ENCODE measurements around the gene CCDC102A.

Gene CCDC102A

DNA sequence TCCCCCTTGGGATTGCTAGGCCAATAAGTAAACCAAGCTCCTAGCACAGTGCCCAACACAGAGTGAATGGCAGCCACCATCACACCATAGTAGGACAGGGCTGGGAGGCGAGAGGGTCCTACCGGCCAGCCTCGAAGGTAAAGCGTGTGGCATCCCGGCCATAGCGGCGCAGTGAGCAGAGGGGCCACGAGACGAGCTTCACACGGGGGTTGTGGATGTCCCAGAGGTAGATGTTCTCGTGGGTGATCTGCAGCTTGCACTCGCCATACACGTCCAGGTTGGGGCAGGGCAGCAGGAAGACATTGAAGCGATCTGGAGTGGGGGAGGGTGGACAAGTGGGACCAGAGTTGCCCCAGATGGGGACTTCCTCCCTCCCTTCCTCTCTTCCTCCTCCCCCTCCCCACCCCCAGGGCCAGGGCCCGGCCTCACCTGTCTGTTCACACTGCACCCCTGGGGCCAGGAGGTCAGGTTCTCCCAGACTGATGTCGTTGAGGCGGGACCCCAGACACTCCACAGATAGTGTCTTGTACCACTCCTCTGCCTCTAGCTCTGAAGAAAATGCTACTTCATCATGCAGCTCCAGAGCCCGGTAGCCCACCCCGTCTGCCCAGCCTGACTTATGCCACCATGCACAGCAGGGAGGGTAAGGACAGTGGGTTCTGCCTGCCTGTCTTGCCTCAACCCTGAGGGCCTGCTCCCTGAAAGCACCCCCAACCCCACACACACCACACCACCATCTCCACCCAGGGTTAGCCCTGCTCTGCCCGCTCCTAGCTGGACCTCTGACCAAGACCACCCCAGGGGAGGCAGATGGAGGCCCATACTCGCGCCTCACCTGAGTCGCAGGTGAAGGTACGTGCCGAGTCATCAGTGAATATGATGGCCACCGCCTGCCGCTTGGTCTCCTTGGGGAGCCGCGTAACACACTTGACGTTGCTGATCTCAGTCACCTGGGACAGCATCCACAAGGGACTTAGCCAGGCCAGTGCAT lies 61.4 kb downstream of the CCDC102A start:
- peaks cover 0 to 51% (median 40%) of the 10 kb centered on the region in 5 donors for H3K36me3 ChIP-seq (ENCODE audit: control insufficient read depth in 5 of 5, insufficient read depth in 5 of 5, low read length in 5 of 5)
- H3K9ac ChIP-seq (ENCODE audit: low read length in 5 of 5) = no peak overlapping the region
- peaks cover 5 to 71% (median 43%) of the 10 kb centered on the region in 5 donors for H3K4me1 ChIP-seq (ENCODE audit: control insufficient read depth in 5 of 5, insufficient read depth in 5 of 5, low read length in 5 of 5)
- no peak overlapping the region for H3K4me3 ChIP-seq (ENCODE audit: low read depth in 1 of 5, low read length in 5 of 5)
- peaks cover 0 to 13% (median 9%) of the 10 kb centered on the region in 5 donors for H3K27me3 ChIP-seq (ENCODE audit: control insufficient read depth in 5 of 5, insufficient read depth in 4 of 5, low read length in 5 of 5)
- H3K9me3 ChIP-seq (ENCODE audit: control insufficient read depth in 5 of 5, low read length in 5 of 5) = no peaks in the 10 kb centered on the region
- no peak overlapping the region for H3K27ac ChIP-seq (ENCODE audit: low read depth, low read length)

DNA sequence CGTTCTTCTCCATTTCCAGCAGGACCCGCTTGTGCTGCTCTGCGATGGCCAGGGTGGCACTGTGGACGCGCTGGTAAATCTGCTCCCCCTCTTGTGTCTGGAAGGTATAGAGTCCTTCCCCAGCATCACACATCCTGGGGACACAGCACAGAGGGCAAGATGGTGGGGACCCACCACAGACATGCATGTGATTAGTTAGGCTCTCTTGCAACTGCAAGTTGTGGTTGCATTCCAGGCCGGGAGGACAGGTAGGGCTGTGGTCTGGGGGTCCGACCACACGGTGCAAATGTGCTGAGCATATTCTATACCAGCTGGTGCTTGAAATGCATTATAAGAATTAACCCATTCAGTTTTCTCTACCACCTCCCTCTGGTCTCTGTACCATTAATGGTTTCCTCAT lies 62.5 kb downstream of the CCDC102A start:
- Histone ChIP-seq H3K4me1 (ENCODE audit: control insufficient read depth in 5 of 5, insufficient read depth in 5 of 5, low read length in 5 of 5) (peaks cover 2 to 61% (median 32%) of the 10 kb centered on the region in 5 donors), H3K27ac (ENCODE audit: low read depth, low read length) (no peak overlapping the region), H3K27me3 (ENCODE audit: control insufficient read depth in 5 of 5, insufficient read depth in 4 of 5, low read length in 5 of 5) (peaks cover 0 to 4% (median 0%) of the 10 kb centered on the region in 5 donors), H3K36me3 (ENCODE audit: control insufficient read depth in 5 of 5, insufficient read depth in 5 of 5, low read length in 5 of 5) (peaks cover 0 to 62% (median 51%) of the 10 kb centered on the region in 5 donors), H3K9ac (ENCODE audit: low read length in 5 of 5) (no peak overlapping the region), H3K9me3 (ENCODE audit: control insufficient read depth in 5 of 5, low read length in 5 of 5) (no peaks in the 10 kb centered on the region), H3K4me3 (ENCODE audit: low read depth in 1 of 5, low read length in 5 of 5) (no peak overlapping the region)

DNA sequence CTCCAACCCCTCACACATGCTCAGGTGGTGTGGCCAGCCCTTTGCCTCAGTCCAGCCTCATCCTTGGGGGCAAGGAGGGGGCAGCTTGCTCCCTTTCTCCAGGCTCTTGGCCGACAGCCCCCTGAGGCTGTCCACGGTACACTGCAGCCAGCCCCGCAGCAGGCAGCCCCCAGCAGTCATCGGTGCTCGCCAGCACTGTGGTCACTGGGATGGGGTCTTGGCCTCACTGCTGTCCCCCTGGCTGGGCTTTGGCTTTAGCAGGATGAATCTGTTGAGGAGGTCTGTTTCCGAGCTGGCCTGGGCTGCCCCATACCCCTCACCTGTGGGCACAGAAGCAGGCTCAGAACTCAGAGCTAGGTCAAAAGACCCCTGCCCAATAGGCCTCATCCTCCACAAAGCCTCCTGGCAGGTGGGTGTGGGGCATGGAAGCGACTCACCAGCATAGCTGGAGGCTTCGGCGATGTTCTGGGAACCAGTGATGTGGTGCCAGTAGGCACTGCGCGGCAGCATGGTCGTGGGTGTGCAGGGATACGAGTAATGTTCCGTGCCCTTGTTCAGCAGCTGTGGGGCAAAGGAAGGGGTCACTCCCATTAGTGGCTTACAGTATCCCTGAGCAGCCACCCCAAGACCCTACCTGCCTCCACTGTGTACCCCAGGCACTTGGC lies 63.1 kb downstream of the CCDC102A start:
- H3K27me3 ChIP-seq (ENCODE audit: control insufficient read depth in 5 of 5, insufficient read depth in 4 of 5, low read length in 5 of 5) = no peaks in the 10 kb centered on the region
- no peak overlapping the region for H3K27ac ChIP-seq (ENCODE audit: low read depth, low read length)
- no peaks in the 10 kb centered on the region for H3K9me3 ChIP-seq (ENCODE audit: control insufficient read depth in 5 of 5, low read length in 5 of 5)
- peaks cover 2 to 55% (median 28%) of the 10 kb centered on the region in 5 donors for H3K4me1 ChIP-seq (ENCODE audit: control insufficient read depth in 5 of 5, insufficient read depth in 5 of 5, low read length in 5 of 5)
- H3K4me3 ChIP-seq (ENCODE audit: low read depth in 1 of 5, low read length in 5 of 5) = no peak overlapping the region
- H3K9ac ChIP-seq (ENCODE audit: low read length in 5 of 5) = no peak overlapping the region
- peaks cover 3 to 66% (median 57%) of the 10 kb centered on the region in 5 donors for H3K36me3 ChIP-seq (ENCODE audit: control insufficient read depth in 5 of 5, insufficient read depth in 5 of 5, low read length in 5 of 5)

DNA sequence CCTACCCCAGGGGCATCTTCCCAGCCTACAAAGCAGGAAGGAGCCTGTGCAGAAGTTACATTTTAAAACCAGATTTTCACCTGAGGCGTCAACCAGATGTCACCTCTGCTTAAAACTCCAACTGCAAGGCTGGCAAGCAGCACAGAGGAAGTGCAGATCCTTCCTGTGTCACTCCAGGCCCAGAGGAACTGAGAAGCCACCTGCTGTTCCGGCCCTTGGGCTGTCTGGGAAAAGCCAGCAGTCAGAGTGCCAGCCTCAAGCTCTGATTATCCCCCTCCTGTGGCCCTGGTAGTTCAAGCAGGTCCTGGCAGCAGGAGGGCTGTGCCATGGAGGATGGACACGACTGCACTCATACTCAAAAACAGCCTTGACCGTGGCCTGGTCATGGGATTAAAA lies 63.7 kb downstream of the CCDC102A start:
- Histone ChIP-seq H3K27ac (ENCODE audit: low read depth, low read length) (no peak overlapping the region), H3K4me1 (ENCODE audit: control insufficient read depth in 5 of 5, insufficient read depth in 5 of 5, low read length in 5 of 5) (peaks cover 2 to 49% (median 28%) of the 10 kb centered on the region in 5 donors), H3K9ac (ENCODE audit: low read length in 5 of 5) (peak overlapping the region in 1 of 5 donors; percentile 22), H3K4me3 (ENCODE audit: low read depth in 1 of 5, low read length in 5 of 5) (no peak overlapping the region), H3K27me3 (ENCODE audit: control insufficient read depth in 5 of 5, insufficient read depth in 4 of 5, low read length in 5 of 5) (no peaks in the 10 kb centered on the region), H3K9me3 (ENCODE audit: control insufficient read depth in 5 of 5, low read length in 5 of 5) (no peaks in the 10 kb centered on the region), H3K36me3 (ENCODE audit: control insufficient read depth in 5 of 5, insufficient read depth in 5 of 5, low read length in 5 of 5) (peaks cover 5 to 72% (median 63%) of the 10 kb centered on the region in 5 donors)

DNA sequence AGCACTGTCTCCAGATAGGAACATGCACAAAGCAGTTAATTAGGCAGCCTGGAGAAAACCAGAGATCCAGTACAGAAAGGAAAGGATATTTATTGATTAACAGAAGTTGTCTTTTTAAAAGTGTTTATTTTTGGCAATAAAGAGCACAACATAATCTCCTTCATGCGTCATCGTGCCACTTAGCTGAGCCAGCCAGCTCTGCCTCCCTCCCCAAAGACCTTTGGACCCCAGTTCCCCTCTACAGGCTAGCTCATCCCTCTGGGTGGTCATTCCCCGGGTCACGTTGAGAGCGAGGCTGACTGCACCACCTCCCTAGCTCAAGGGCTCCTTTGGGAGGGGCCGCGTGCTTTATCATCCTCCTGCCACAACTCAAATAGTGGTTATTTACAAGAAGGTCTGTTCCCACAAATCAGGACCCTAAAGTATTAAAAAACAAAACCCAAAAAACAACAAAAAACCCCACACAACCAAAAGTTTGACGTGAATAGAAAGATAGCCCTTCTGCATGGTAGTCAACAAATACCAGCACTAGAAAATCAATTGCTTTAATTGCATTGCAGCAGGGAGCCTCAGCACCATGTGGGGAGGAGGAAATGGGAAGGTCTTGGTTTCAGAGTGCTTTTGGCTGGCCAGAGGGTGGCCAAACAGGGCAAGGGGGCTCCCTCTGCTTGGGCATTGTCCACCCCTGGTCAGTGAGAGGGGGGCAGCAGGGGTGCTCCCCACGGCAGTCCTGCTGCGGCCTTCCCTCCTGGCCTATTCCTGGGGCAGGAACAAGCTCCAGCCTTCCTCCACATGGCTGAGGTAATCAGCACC lies 64.3 kb downstream of the CCDC102A start:
- H3K36me3 ChIP-seq (ENCODE audit: control insufficient read depth in 5 of 5, insufficient read depth in 5 of 5, low read length in 5 of 5) = peaks cover 11 to 78% (median 69%) of the 10 kb centered on the region in 5 donors
- peaks cover 2 to 43% (median 28%) of the 10 kb centered on the region in 5 donors for H3K4me1 ChIP-seq (ENCODE audit: control insufficient read depth in 5 of 5, insufficient read depth in 5 of 5, low read length in 5 of 5)
- H3K4me3 ChIP-seq (ENCODE audit: low read depth in 1 of 5, low read length in 5 of 5) = no peak overlapping the region
- peak overlapping the region in 1 of 5 donors; percentile 22 for H3K9ac ChIP-seq (ENCODE audit: low read length in 5 of 5)
- H3K9me3 ChIP-seq (ENCODE audit: control insufficient read depth in 5 of 5, low read length in 5 of 5) = no peaks in the 10 kb centered on the region
- no peaks in the 10 kb centered on the region for H3K27me3 ChIP-seq (ENCODE audit: control insufficient read depth in 5 of 5, insufficient read depth in 4 of 5, low read length in 5 of 5)
- H3K27ac ChIP-seq (ENCODE audit: low read depth, low read length) = no peak overlapping the region

DNA sequence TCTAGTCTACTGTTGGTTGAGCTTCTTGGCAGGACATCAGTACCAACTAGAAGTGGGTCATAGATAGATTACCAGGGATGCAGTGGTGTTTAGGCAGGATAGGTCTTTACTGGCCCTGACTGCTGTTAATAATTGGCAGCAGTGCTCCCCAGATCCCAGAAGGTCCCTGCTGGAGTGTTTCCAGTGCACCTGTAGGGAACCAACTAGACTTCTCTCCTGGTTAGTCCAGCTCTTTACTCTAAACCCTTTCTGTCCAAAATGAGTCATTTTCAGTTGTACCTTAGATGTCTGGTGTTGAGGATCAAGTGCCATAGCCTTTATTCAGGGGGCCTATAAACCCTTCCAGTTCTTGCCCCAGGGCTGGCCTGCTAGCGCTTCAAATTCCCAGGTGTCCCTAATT lies 65.2 kb downstream of the CCDC102A start:
- Histone ChIP-seq H3K9me3 (ENCODE audit: control insufficient read depth in 5 of 5, low read length in 5 of 5) (no peaks in the 10 kb centered on the region), H3K4me1 (ENCODE audit: control insufficient read depth in 5 of 5, insufficient read depth in 5 of 5, low read length in 5 of 5) (peaks cover 2 to 35% (median 27%) of the 10 kb centered on the region in 5 donors), H3K36me3 (ENCODE audit: control insufficient read depth in 5 of 5, insufficient read depth in 5 of 5, low read length in 5 of 5) (peaks cover 11 to 84% (median 78%) of the 10 kb centered on the region in 5 donors), H3K27me3 (ENCODE audit: control insufficient read depth in 5 of 5, insufficient read depth in 4 of 5, low read length in 5 of 5) (no peaks in the 10 kb centered on the region), H3K27ac (ENCODE audit: low read depth, low read length) (no peak overlapping the region), H3K9ac (ENCODE audit: low read length in 5 of 5) (peak overlapping the region in 1 of 5 donors; percentile 7), H3K4me3 (ENCODE audit: low read depth in 1 of 5, low read length in 5 of 5) (no peak overlapping the region)

DNA sequence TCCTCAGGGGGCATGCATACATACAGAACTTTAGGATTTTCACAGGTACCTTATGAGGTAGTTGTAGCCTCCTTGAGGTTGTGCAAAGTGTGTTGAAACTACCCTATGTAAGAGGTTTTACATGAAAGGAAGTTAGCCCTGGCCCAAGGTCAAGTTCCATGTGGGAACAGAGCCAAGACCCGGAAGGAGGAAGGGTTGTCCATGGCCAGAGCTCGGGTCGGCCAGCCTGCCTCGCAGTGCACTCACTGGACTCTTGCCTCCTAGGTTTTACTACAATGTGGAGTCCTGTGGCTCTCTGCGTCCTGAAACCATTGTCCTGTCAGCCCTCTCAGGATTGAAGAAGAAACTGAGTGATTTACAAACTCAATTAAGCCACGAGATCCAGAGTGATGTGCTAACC lies 65.7 kb downstream of the CCDC102A start:
- Histone ChIP-seq H3K27me3 (ENCODE audit: control insufficient read depth in 5 of 5, insufficient read depth in 4 of 5, low read length in 5 of 5) (no peaks in the 10 kb centered on the region), H3K27ac (ENCODE audit: low read depth, low read length) (no peak overlapping the region), H3K36me3 (ENCODE audit: control insufficient read depth in 5 of 5, insufficient read depth in 5 of 5, low read length in 5 of 5) (peaks cover 11 to 89% (median 82%) of the 10 kb centered on the region in 5 donors), H3K9me3 (ENCODE audit: control insufficient read depth in 5 of 5, low read length in 5 of 5) (no peaks in the 10 kb centered on the region), H3K4me3 (ENCODE audit: low read depth in 1 of 5, low read length in 5 of 5) (no peak overlapping the region), H3K9ac (ENCODE audit: low read length in 5 of 5) (peak overlapping the region in 1 of 5 donors; percentile 7), H3K4me1 (ENCODE audit: control insufficient read depth in 5 of 5, insufficient read depth in 5 of 5, low read length in 5 of 5) (peaks cover 2 to 30% (median 23%) of the 10 kb centered on the region in 5 donors)

DNA sequence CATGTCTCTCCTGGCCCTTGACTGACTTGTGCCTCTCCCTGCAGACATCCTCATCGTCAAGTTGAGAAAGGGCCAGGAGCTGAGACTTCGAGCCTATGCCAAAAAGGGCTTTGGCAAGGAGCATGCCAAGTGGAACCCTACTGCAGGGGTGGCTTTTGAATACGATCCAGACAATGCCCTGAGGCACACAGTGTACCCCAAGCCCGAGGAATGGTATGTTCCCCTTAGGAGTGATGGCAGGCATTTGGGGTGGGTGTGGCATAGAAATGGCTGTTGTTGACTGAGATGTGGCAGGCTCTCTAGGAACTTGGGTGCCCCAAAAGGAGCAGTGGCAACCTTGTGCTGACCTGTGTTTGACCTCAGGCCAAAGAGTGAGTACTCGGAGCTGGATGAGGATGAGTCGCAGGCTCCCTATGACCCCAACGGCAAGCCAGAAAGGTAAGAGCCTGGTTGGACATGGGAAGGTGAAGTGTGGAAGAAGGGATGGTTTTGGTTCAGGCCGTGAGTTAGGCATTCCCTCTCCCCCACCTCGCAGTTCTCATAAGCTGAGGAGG lies 66.4 kb downstream of the CCDC102A start:
- Histone ChIP-seq H3K9ac (ENCODE audit: low read length in 5 of 5) (no peak overlapping the region), H3K27ac (ENCODE audit: low read depth, low read length) (no peak overlapping the region), H3K36me3 (ENCODE audit: control insufficient read depth in 5 of 5, insufficient read depth in 5 of 5, low read length in 5 of 5) (peaks cover 14 to 90% (median 90%) of the 10 kb centered on the region in 5 donors), H3K9me3 (ENCODE audit: control insufficient read depth in 5 of 5, low read length in 5 of 5) (no peaks in the 10 kb centered on the region), H3K4me1 (ENCODE audit: control insufficient read depth in 5 of 5, insufficient read depth in 5 of 5, low read length in 5 of 5) (peaks cover 2 to 31% (median 23%) of the 10 kb centered on the region in 5 donors), H3K27me3 (ENCODE audit: control insufficient read depth in 5 of 5, insufficient read depth in 4 of 5, low read length in 5 of 5) (no peaks in the 10 kb centered on the region), H3K4me3 (ENCODE audit: low read depth in 1 of 5, low read length in 5 of 5) (no peak overlapping the region)

DNA sequence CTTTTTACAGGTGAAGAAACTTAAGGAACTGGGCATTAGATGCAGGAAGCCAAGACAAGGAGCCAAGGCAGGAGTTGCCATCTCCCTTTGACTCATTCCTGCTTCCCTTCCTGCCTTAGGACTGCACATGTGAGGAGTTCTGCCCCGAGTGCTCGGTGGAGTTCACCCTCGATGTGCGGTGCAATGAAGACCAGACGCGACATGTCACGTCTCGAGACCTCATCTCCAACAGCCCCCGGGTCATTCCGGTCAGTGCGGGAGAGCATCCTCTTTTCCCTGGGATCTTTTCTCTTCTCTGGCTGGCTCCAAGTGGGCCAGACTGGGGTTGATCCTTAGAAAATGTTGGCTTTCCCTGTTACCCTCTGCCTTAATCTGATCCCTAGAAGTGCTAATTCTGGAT lies 67.3 kb downstream of the CCDC102A start:
- Histone ChIP-seq H3K36me3 (ENCODE audit: control insufficient read depth in 5 of 5, insufficient read depth in 5 of 5, low read length in 5 of 5) (peaks cover 20 to 96% (median 89%) of the 10 kb centered on the region in 5 donors), H3K9ac (ENCODE audit: low read length in 5 of 5) (no peak overlapping the region)

More for the DNA sequence above, 67.3 kb downstream of the CCDC102A start:
- Histone ChIP-seq H3K27me3 (ENCODE audit: control insufficient read depth in 5 of 5, insufficient read depth in 4 of 5, low read length in 5 of 5) (no peaks in the 10 kb centered on the region), H3K9me3 (ENCODE audit: control insufficient read depth in 5 of 5, low read length in 5 of 5) (no peaks in the 10 kb centered on the region), H3K4me1 (ENCODE audit: control insufficient read depth in 5 of 5, insufficient read depth in 5 of 5, low read length in 5 of 5) (peaks cover 4 to 38% (median 27%) of the 10 kb centered on the region in 5 donors), H3K4me3 (ENCODE audit: low read depth in 1 of 5, low read length in 5 of 5) (no peak overlapping the region), H3K27ac (ENCODE audit: low read depth, low read length) (no peak overlapping the region)

Data from subcutaneous abdominal adipose tissue (tissue), 5 donors.